ENCODE results near the gene MMP15.
"Not testable (repeated sequence)": the region's sequence is repeated elsewhere in the genome, so short reads cannot be mapped to it uniquely, and the experiment has no call there.

Gene MMP15

DNA sequence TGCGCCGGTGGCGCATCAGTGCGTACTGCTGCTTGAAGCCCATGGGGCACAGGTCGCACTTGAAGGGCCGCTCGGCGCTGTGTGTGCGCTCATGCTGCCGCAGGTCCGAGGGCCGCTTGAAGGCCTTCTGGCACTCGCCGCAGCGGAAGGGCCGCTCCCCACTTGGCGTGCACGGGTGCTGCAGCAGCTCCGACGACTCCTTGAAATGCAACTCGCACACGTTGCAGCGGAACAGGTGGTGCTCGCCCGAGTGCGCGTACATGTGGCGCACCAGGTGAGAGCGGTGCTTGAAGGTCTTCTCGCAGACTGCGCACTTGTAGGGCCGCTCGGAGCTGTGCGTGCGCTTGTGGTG is 28.4 kb upstream of the MMP15 start:
- no peak for DNase-seq

DNA sequence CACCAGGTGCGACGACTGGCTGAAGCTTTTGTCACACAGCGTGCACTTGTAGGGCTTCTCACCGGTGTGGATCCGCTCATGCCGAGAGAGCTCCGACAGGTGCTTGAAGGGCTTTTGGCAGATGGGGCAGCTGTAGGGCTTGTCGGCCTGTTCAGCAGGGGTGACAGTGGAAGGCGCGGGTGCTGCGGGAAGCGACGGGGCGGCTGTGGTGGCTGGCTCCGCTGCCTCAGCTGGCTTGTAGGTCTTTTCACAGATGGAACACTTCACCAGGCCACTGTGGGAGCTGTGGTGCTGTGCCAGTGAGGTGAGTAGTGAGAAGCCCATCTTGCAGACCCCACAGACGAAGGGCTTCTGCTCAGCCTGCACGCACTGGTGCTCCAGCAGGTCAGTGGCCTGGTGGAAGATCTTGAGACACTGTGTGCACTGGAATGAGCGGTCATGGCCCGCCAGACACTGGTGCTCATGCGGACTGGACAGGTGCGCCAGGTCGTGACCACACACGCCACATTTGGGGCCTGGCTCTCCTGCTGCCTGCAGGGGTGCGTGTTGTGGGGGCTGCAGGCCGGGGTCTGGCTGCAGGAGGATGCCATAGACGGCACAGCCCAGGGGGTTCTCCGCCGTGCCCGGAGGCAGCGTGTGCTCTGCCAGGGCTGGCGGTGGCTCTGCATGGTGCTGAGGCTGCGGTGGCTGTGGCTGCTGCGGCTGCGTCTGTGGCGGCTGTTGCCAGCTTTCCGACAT is 27.9 kb upstream of the MMP15 start:
- no peak for DNase-seq

DNA sequence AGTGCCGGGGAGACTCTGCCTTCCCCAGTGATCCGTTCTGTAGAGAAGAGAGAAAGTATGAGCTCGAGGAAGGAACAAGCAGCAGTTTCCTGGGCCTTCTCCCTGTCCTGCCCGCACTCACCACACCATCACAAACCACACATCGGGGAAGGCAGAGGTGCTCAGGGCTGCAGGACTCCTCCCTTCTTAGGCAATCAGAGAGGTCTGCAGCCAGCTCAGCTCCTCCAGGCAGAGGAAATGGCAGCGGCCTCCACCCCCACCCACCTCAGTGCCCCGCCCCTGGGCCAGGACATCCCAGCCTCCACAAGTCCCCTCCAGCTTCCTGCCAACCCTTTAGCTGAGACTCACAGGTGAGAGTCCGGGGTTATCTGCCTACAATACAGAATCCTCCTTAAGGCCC is 27.1 kb upstream of the MMP15 start:
- DNase-seq, result no peak

DNA sequence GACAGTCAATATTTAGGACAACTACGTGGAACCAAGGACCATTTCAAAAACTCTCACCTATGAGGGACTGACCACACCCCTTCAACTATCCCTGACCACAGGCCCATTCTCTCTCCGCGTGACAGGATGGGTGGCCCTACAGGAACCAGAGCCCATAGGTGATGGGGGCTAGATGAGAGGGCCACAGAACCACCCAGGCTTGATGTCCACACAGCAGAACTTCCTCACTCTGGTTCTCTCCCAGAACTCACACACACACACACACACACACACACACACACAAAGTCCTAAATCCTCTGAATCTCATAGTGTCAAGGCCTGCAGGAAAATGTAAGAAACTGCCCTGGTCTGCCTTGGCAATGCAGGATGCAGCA is 26.6 kb upstream of the MMP15 start:
- no peak for DNase-seq

DNA sequence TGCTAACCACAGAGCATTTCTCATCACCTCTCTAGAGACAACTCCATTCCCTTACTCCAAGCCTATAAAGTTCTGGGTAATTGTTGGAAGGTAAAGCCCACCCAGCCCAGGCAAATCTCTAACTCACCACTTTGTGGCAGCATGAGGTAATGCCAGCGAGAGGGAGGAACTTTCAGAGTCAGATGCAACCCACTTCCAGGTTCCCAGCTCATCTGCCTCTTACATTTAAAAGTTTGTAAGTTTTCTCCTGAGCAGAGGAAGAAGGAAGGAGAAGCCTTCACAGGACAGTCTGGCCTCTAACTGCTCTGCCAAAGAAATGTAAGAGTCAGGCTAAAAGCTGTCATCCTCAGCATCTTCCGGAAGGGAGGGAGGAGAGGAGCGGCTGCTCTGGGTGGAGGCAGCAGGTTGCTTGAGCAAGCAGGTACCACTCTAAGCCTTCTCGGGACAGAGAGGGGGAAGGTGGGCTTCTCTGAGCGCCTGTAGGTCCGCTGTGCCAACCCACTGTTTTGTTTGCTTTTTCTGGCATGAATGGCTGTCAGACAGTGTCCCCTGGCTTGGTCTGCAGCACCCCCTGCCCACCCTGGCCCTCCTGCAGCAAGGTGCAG is 26.1 kb upstream of the MMP15 start:
- no peak for DNase-seq

DNA sequence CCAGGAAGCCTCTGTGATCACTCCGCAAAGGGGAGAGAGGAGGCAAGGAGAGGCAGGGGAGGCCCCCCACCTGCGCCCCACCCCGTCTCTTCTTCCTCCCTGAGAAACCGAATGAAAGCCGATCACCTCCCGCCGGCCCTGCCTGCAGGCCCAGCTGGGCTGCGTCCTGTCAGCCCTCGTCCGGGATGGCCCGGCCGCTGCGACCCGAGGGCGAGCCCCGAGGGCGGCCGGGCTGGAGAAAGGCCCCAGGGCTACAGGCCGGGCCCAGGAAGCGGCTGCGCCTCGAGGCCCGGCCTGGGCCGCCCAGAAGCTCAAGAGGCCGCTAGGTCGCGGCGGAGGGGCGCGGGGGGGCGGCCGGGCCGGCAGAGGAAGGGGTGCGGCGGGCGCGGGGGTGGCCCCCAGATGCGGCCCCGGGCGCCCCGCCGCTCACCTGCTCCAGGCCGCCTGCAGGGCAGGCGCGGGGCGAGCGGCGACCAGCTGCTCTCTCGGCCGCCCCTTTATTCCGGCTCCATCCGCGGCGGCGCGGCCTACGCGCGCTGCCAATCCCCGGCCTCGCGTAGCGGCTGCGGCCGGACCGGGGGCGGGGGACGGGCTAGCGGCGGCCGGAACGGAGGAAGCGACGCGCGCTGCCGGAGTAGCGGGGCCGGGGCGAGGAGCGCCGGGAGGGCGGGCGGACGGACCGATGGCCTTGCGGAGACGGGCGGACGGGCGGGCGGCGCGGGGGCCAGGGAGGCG is 25.4 kb upstream of the MMP15 start, which contains the start of gene ZNF319:
ZNF319 (minus strand) TSS at position 702 of the 735 bp plus-strand sequence. CDS start 2,407 bp downstream, outside the sequence.
- DNase-seq, result no peak

DNA sequence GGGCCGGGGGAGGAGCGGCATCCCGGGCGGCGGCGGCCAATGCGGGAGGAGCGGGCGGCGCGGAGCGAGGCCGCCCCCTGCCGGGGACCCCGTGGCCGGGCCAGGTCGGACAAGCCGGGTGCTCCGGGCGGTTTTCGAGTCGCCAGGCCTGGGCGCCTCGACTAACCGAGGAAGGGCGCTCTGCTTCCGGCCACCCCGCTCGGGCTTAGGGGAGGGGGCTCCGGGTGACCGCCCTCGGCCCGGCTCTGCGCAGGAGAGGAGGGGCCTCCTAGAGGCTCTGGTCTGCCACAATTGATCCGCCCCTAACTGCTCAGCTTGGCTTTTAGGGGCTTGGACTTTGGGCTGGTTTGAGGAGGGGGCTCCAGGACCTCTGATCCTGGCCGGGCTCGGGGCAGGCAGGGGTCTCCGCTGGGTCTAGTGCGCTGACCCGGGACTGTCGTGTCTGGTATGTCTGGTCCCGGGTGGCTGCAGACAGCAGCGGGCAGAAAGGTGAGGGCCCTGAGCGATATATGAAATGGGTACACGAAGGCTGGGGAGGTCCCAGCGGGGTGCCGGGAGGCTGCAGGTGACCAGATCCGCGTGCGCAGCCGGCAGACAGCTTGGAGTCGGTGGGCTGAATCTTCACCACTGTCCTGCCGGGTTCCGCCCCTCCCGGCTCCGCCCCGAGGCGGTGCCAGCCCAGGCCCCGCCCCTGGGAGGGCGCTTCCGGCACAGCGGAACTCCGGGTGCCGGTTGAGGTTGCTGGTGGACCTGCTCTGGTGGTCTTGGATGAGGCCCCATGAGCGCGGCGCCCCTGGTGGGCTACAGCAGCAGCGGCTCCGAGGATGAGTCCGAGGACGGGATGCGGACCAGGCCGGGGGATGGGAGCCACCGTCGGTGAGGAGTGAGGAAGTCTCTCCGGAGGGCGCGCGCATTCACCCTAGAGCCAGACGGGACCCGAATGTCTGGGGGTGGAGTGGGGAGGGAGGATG is 24.6 kb upstream of the MMP15 start, which contains the start of gene USB1:
USB1 (plus strand) TSS at position 702 of the 971 bp plus-strand sequence; CDS start at position 779, 77 bp downstream.
- DNase-seq, result peak; percentile 69

DNA sequence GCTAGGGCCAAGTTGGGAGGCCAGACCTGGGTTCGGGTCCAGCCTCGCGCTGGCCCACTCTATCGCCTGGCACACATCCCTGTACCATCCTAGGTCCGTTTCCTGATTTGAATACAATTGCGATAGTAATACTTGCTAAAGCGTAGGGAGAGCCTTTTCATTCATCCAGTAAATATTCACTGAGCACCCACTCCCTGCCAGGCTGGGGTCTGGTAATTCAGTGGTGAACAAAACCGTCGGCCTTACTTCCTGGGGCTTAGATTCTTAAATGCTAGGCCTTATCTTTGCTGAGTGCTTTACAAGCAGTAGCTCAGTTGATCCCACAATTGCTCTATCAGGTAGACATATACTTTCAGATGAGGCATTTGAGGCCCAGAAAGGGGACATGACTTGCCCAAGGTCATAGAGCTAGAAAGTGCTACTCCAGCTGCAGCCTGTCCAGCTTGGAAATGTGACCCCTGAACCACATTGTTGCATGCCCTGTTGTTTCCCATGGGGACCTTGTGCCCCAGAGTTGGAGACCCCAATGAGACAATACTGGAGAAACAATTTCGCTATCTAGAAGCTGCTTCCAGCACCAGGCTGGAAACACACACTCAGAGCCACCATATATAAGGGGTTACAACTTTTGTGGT is 23.7 kb upstream of the MMP15 start:
- no peak for DNase-seq

DNA sequence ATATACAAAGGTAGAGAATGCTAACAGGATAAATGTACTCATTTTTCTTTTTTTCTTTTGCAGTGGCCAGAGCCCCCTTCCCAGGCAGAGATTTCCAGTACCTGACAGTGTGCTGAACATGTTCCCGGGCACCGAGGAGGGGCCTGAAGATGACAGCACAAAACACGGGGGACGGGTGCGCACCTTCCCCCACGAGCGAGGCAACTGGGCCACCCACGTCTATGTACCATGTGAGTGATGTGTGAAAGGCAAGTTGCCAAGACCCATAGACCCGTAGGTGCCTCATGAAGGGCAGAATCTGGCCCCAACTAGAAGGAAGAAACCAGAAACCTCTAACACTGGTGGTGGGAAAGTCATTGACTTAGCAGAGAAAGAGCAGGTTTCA is 23.1 kb upstream of the MMP15 start:
- no peak for DNase-seq

DNA sequence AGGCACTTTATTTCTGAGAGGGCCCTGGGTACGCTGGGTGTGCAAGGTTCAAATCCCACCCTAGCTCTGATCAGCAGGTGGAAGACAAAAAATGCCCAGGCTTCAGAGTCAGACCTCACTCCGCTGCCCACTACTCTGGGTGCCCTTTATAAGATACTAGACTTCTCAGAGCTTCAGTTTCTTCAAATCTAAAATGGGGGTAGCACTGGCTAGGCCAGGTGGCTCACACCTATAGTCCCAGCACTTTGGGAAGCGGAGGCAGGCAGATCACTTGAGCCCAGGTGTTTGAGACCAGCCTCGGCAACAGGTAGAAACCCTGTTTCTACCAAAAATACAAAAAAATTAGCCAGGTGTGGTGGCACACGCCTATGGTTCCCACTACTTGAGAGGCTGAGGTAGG is 22.6 kb upstream of the MMP15 start:
- DNase-seq, result no peak

DNA sequence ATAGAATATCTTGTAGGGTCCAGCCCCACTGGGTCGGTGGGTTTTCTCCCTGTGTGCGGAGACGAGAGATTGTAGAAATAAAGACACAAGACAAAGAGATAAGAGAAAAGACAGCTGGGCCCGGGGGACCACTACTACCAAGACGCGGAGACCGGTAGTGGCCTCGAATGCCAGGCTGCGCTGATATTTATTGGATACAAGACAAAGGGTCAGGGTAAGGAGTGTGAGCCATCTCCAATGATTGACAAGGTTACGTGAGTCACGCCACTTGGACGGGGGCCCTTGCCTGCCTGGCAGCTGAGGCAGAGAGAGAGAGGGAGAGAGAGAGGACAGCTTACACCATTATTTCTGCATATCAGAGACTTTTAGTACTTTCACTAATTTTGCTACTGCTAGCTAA is 20.8 kb upstream of the MMP15 start:
- not testable (repeated sequence) for DNase-seq

DNA sequence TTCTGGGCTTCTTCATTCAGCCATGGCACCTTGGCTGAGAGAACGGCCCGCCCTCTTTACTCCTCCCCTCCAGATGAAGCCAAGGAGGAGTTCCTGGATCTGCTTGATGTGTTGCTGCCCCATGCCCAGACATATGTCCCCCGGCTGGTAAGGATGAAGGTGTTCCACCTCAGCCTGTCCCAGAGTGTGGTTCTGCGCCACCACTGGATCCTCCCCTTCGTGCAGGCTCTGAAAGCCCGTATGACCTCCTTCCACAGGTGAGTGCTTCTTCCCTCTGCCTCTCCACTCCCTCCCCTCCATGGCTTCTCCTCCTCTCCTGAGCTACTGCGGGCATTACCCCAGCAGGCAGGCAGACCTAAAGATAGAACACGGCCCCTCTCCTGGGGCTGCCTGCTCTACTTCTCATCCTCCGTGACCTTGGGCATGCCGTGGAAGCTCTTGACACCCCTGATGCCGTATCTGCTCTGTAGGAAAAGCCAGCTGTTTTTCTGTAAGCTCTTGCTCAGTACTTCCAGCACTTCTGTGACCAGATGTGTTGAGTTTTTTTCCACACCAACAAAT is 15.6 kb upstream of the MMP15 start:
- DNase-seq, result no peak

DNA sequence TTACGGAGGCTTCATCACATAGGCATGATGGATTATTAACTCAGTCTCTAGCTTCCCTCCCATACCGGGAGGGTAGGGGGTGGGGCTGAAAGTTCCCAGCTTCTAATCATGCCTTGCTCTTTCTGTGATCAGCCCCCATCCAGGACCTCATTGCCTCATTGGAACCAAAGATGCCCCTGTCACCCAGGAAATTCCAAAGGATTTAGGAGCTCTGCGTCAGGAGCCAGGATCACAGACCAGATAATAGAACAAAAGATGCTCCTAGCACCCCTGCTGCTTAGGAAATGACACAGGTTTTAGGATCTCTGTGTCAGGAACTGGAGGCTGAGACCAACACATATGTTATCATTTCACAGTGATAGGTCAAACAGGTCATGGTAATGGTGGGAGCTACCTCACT is 14.7 kb upstream of the MMP15 start:
- DNase-seq, result no peak

DNA sequence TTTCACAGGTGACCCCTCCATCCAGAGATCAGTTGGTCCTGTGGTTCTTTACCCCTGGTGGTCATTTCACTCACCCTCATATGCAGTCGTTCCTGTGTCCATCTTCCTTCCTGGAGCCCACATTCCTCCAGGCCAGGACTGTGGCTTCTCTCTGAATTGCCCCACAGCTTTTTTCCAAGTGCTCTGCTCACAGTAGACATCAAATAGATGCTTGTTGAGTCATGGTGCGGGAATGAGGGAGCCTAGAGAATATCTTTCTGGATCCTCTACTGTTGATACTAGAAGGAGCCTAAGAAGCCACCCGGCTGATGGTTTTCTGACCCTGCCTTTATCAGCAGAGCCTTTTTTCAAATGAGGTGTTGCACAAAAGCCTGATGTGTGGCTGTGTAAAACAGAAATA is 13.9 kb upstream of the MMP15 start:
- no peak for DNase-seq

DNA sequence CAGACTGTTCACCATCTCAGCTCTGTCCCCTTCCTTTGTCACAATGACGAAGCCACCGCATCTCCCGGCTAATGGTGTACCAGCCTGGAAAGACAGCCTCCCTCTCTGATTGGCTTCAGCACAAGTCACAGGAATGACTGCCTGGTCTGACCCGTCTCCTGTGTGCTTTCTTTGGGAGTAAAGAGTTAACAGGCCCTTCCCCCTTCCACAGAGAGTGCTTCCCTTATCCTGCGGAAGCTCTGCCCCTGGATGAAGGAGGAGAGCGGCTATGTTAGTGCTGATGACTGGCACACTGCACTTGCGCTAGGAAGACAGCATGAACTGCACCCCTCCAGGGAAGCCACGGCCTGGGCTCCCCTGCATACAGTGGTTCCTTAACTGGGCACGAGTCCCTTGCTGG is 13.1 kb upstream of the MMP15 start:
- no peak for DNase-seq

DNA sequence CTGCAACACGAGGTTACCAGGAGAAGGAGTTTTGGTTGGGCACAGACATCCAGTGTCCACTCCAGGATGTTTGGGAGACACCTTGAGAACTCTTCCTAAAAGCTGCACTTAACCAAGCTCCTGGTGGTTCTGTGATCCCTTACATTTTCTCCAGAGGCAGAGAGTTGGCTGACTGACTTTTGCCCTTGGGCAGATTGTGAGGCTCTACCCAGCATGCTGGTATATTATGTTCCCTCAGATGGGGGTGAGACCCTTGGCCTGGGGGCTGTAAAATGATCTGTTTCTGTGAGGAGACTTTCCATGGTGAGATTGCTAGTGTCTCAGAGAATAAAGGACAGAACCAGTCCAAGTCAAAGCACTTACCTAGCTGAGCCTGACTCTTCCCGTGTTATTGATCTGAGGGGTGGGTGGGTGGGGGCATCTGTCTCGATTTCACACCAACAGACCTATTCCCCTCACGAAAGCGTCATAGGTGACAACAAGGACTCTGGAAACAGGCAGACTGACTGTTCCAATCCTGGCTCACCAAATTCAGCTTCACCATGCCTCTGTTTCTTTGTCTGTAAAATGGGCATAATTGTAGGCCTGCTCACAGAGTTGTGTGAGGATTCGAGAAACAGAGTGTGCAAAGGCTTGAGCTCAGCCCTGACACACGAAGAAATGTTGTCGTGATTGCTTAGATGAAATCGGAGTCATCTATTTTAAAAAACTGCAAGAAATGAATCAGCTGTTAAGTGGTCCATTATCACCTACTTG is 12.2 kb upstream of the MMP15 start:
- no peak for DNase-seq

DNA sequence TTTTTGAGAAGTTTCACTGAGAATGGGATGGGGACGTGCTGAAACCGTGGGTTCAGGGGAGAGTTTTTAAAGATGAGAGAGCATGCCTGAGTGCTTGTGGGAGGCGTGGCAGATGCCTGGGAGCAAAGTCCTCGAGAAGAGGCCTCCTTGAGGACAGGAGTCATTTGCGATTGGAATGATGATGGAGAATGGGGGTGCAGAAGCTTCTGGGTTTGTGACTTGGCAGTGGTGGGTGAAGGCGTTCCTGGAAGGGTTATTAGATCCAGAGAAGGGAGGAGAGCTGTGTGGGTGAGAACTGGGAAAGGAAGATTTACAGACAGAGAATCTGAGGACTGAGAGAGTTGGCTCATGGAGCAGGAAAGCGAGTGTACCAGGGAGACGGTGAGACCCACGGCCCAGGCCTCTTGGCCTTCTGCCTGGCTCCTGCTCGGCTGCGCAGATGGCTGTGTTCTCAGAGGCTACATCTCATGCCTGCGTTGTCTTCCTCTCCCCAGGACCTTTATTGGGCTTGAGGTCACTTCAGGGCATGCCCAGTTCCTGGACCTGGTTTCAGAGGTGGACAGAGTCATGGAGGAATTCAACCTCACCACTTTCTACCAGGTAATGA is 8.6 kb upstream of the MMP15 start:
- no peak for DNase-seq

DNA sequence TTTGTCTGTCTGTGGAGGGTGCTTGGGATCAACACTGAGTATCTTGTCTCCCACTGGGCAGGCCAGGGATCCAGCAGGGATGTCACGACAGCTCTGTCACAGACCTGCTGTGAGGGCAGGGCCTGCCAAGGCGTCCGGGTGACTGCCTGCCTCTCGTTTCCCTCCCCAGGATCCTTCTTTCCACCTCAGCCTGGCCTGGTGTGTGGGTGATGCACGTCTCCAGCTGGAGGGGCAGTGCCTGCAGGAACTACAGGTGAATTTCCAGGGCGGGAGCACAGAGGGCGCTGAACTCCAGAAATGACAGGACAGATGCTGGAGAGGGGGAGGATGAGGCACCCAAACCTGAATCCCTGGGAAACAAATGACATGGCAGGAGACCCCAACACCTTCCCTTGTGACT is 6.8 kb upstream of the MMP15 start:
- no peak for DNase-seq

DNA sequence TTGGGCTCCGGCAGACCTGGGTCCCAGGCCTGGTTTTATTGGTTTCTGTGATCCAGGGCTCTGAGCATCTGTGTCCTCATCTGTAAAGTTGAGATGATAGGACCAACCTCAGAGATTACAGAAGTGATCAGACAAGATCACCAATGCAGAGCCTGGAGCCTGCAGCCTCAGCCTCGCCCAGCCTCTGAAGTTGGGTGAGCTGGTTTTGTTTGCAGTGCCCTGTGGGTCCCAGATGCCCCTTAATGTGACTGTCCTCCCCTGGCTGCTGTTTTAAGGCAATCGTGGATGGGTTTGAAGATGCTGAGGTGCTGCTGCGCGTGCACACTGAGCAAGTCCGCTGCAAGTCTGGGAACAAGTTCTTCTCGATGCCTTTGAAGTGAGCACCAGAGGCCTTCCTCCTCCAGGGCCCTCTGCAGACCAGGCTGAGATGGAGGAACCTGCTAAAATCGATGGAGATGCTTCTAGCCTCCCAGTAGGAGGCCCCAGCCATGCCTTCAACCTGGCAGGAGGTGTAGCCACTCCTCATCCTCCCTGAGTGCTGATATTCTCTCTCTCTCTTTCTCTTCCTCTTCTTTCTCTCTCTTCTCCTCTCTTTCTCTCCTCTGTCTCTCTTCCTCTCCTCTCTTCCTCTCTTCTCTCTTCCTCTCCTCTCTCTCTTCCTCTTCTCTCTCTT is 5.6 kb upstream of the MMP15 start:
- no peak for DNase-seq
